Tibial nerve (tissue), 4 donors: ENCODE data around the gene PCSK6.

Experiments used
- EP300 ChIP-seq, 2 donors: sonication (generic); formaldehyde crosslinking; IDR thresholded peaks; one replicate each; pipeline ENCODE4 v1.6.1; 2017; ENCODE audit warnings: antibody characterized with exemption in 2 of 2, mild to moderate bottlenecking in 1 of 2
- POLR2A ChIP-seq, 2 donors: fragments of 450-650 bp; IDR thresholded peaks; one replicate each; pipeline ENCODE4 v1.6.1; 2017; ENCODE audit warnings: antibody characterized with exemption in 2 of 2, mild to moderate bottlenecking in 2 of 2, moderate library complexity in 2 of 2
- TF ChIP-seq, protein P1 (sequence below), 5 experiments: fragments of 200-600 bp in 3 of 5; fragments of 450-650 bp in 2 of 5; sonication (generic) in 3 of 5; IDR thresholded peaks; one replicate each; pipeline ENCODE4 v1.5.1; 2016 to 2019; ENCODE audit warnings: antibody characterized with exemption in 5 of 5, mild to moderate bottlenecking in 3 of 5, moderate library complexity in 2 of 5

DNA sequence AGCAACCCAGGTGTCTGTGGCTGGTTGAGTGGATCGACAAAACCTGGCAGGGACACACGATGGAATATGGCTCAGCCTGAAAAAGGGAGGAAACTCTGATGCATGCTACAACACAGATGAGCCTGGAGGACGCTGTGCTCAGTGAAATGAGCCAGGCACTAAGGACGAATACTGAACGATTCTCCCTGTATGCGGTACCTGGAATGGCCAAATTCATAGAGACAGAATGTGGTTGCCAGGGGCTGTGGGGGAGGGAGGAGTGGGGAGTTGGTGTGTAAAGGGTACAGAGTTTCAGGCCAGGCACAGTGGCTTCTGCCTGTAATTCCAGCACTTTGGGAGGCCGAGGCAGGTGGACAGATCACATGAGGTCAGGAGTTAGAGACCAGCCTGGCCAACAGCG lies 35.1 kb downstream of the PCSK6 start:
- TF ChIP-seq EP300 (IDR thresholded peaks at IDR 0.05) (no peak), POLR2A (IDR thresholded peaks at IDR 0.05) (no peak)
- TF ChIP-seq, protein P1, sequence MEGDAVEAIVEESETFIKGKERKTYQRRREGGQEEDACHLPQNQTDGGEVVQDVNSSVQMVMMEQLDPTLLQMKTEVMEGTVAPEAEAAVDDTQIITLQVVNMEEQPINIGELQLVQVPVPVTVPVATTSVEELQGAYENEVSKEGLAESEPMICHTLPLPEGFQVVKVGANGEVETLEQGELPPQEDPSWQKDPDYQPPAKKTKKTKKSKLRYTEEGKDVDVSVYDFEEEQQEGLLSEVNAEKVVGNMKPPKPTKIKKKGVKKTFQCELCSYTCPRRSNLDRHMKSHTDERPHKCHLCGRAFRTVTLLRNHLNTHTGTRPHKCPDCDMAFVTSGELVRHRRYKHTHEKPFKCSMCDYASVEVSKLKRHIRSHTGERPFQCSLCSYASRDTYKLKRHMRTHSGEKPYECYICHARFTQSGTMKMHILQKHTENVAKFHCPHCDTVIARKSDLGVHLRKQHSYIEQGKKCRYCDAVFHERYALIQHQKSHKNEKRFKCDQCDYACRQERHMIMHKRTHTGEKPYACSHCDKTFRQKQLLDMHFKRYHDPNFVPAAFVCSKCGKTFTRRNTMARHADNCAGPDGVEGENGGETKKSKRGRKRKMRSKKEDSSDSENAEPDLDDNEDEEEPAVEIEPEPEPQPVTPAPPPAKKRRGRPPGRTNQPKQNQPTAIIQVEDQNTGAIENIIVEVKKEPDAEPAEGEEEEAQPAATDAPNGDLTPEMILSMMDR (IDR thresholded peaks at IDR 0.05), result no peak
